ENCODE data around the gene ITGA8. TPM values are rescaled to one million over a fixed set of nuclear protein-coding genes. Genes with fewer than 3 reads are reported as not detected.
"Not testable (repeated sequence)": the region's sequence is repeated elsewhere in the genome, so short reads cannot be mapped to it uniquely, and the experiment has no call there.

ITGA8 gene
- total RNA-seq, 1 donor from 2014 or later: 0.13 TPM

GRCh38 chr10:15482156-15482555 lies 237.6 kb downstream of the ITGA8 start:
- TF ChIP-seq CTCF (IDR thresholded peaks at IDR 0.05; ENCODE audit: insufficient read depth, low read length, poor library complexity, severe bottlenecking): no peak
- Histone ChIP-seq H3K27me3 (ENCODE audit: control insufficient read depth, insufficient read depth, low read length) (no peaks in the 10 kb centered on the region), H3K36me3 (ENCODE audit: control insufficient read depth, insufficient read depth, low read length) (no peaks in the 10 kb centered on the region), H3K4me3 (ENCODE audit: low read depth, low read length) (no peak overlapping the region)
- no peak for DNase-seq (ENCODE audit: low read depth)

- H3K4me3 ChIP-seq (ENCODE audit: low read depth, low read length): no peak overlapping the region
- H3K36me3 ChIP-seq (ENCODE audit: control insufficient read depth, insufficient read depth, low read length): no peaks in the 10 kb centered on the region
- DNase-seq (ENCODE audit: low read depth): no peak
- no peaks in the 10 kb centered on the region for H3K27me3 ChIP-seq (ENCODE audit: control insufficient read depth, insufficient read depth, low read length)
- no peak for TF ChIP-seq CTCF (IDR thresholded peaks at IDR 0.05; ENCODE audit: insufficient read depth, low read length, poor library complexity, severe bottlenecking)
These were observed 240.8 kb downstream of the ITGA8 start for GRCh38 chr10:15478950-15479349.

GRCh38 chr10:15478429-15478828 lies 241.3 kb downstream of the ITGA8 start:
- no peaks in the 10 kb centered on the region for H3K36me3 ChIP-seq (ENCODE audit: control insufficient read depth, insufficient read depth, low read length)
- H3K27me3 ChIP-seq (ENCODE audit: control insufficient read depth, insufficient read depth, low read length): no peaks in the 10 kb centered on the region
- TF ChIP-seq CTCF (IDR thresholded peaks at IDR 0.05; ENCODE audit: insufficient read depth, low read length, poor library complexity, severe bottlenecking): no peak
- no peak overlapping the region for H3K4me3 ChIP-seq (ENCODE audit: low read depth, low read length)
- no peak for DNase-seq (ENCODE audit: low read depth)

GRCh38 chr10:15476337-15476736 lies 243.4 kb downstream of the ITGA8 start:
- H3K4me3 ChIP-seq (ENCODE audit: low read depth, low read length): no peak overlapping the region
- no peak for DNase-seq (ENCODE audit: low read depth)
- H3K27me3 ChIP-seq (ENCODE audit: control insufficient read depth, insufficient read depth, low read length): no peaks in the 10 kb centered on the region
- TF ChIP-seq CTCF (IDR thresholded peaks at IDR 0.05; ENCODE audit: insufficient read depth, low read length, poor library complexity, severe bottlenecking): no peak
- H3K36me3 ChIP-seq (ENCODE audit: control insufficient read depth, insufficient read depth, low read length): no peaks in the 10 kb centered on the region

- H3K27me3 ChIP-seq (ENCODE audit: control insufficient read depth, insufficient read depth, low read length); H3K4me3 ChIP-seq (ENCODE audit: low read depth, low read length); H3K36me3 ChIP-seq (ENCODE audit: control insufficient read depth, insufficient read depth, low read length); DNase-seq (ENCODE audit: low read depth): not testable (repeated sequence)
These were observed 244.3 kb downstream of the ITGA8 start for GRCh38 chr10:15475439-15475838.

- no peak for DNase-seq (ENCODE audit: low read depth)
- no peaks in the 10 kb centered on the region for H3K27me3 ChIP-seq (ENCODE audit: control insufficient read depth, insufficient read depth, low read length)
- no peak overlapping the region for H3K4me3 ChIP-seq (ENCODE audit: low read depth, low read length)
- no peaks in the 10 kb centered on the region for H3K36me3 ChIP-seq (ENCODE audit: control insufficient read depth, insufficient read depth, low read length)
- no peak for TF ChIP-seq CTCF (IDR thresholded peaks at IDR 0.05; ENCODE audit: insufficient read depth, low read length, poor library complexity, severe bottlenecking)
These were observed 245.1 kb downstream of the ITGA8 start for GRCh38 chr10:15474671-15475070.

All from kidney epithelial cell (primary cell).